ENCODE measurements around the gene DMD.
"Not testable (repeated sequence)": the region's sequence is repeated elsewhere in the genome, so short reads cannot be mapped to it uniquely, and the experiment has no call there.

Gene DMD

GRCh38 chrX:31429915-31430314 is 1781.4 kb downstream of the DMD start:
- DNase-seq (ENCODE audit: low read depth) = no peak

GRCh38 chrX:31423609-31424189 is 1787.7 kb downstream of the DMD start:
- DNase-seq (ENCODE audit: low read depth) = no peak

GRCh38 chrX:31421441-31421840 is 1789.9 kb downstream of the DMD start:
- DNase-seq (ENCODE audit: low read depth) = no peak

GRCh38 chrX:31420711-31421151 is 1790.6 kb downstream of the DMD start:
- no peak for DNase-seq (ENCODE audit: low read depth)

- DNase-seq (ENCODE audit: low read depth) = no peak
Observed at GRCh38 chrX:31420302-31420701, 1791.0 kb downstream of the DMD start.

- no peak for DNase-seq (ENCODE audit: low read depth)
Observed at GRCh38 chrX:31397119-31397518, 1814.2 kb downstream of the DMD start.

GRCh38 chrX:31392513-31392912 is 1818.8 kb downstream of the DMD start:
- no peak for DNase-seq (ENCODE audit: low read depth)

- no peak for DNase-seq (ENCODE audit: low read depth)
Observed at GRCh38 chrX:31388946-31389345, 1822.4 kb downstream of the DMD start.

- no peak for DNase-seq (ENCODE audit: low read depth)
Observed at GRCh38 chrX:31384471-31384870, 1826.9 kb downstream of the DMD start.

GRCh38 chrX:31383991-31384390 is 1827.4 kb downstream of the DMD start:
- DNase-seq (ENCODE audit: low read depth) = no peak

GRCh38 chrX:31378973-31379372 is 1832.4 kb downstream of the DMD start:
- DNase-seq (ENCODE audit: low read depth) = not testable (repeated sequence)

- not testable (repeated sequence) for DNase-seq (ENCODE audit: low read depth)
Observed at GRCh38 chrX:31377821-31378220, 1833.5 kb downstream of the DMD start.

- DNase-seq (ENCODE audit: low read depth) = no peak
Observed at GRCh38 chrX:31376408-31377022, 1834.8 kb downstream of the DMD start.

GRCh38 chrX:31374786-31375185 is 1836.6 kb downstream of the DMD start:
- DNase-seq (ENCODE audit: low read depth) = no peak

GRCh38 chrX:31371956-31372355 is 1839.4 kb downstream of the DMD start:
- DNase-seq (ENCODE audit: low read depth) = no peak

- no peak for DNase-seq (ENCODE audit: low read depth)
Observed at GRCh38 chrX:31367816-31368215, 1843.5 kb downstream of the DMD start.

GRCh38 chrX:31366041-31366440 is 1845.3 kb downstream of the DMD start:
- DNase-seq (ENCODE audit: low read depth) = peak; percentile 2

- no peak for DNase-seq (ENCODE audit: low read depth)
Observed at GRCh38 chrX:31356275-31357212, 1854.8 kb downstream of the DMD start.

GRCh38 chrX:31355206-31355955 is 1856.0 kb downstream of the DMD start:
- no peak for DNase-seq (ENCODE audit: low read depth)

- no peak for DNase-seq (ENCODE audit: low read depth)
Observed at GRCh38 chrX:31353095-31353494, 1858.3 kb downstream of the DMD start.

- DNase-seq (ENCODE audit: low read depth) = no peak
Observed at GRCh38 chrX:31350808-31351074, 1860.6 kb downstream of the DMD start.

GRCh38 chrX:31349515-31349914 is 1861.8 kb downstream of the DMD start:
- no peak for DNase-seq (ENCODE audit: low read depth)

- no peak for DNase-seq (ENCODE audit: low read depth)
Observed at GRCh38 chrX:31340587-31340986, 1870.8 kb downstream of the DMD start.

Data from CMK (cell line).